B cell (primary cell): Measurements from ENCODE around the gene SLC17A4. TPM values are rescaled to one million over a fixed set of nuclear protein-coding genes. Genes with fewer than 3 reads are reported as not detected.

Source experiments
- ATAC-seq: fragments of 200-7000 bp; cut with Tn5 transposase; one replicate; pipeline ENCODE4 v1.10.0; 2021; ENCODE audit warnings: low read depth, mild to moderate bottlenecking, moderate number of reproducible peaks, moderate library complexity
- CTCF ChIA-PET: fragments of 350-600 bp; sonication (Branson Sonifier 250); formaldehyde crosslinking; loops from one replicate; lab custom pipeline; 2021; ENCODE audit warnings: antibody characterized with exemption, inconsistent platforms; lab: Charles Lee
- POLR2A ChIA-PET: fragments of 350-600 bp; sonication (Branson Sonifier 250); formaldehyde crosslinking; loops from one replicate; lab custom pipeline; 2021; ENCODE audit warnings: antibody characterized with exemption; lab: Charles Lee
- DNase-seq: peaks from one replicate; pipeline ENCODE4 v3.0.0; 2013
- H2AFZ ChIP-seq: 2 replicates; pipeline ENCODE4 v1.6.1; 2012; ENCODE audit warnings: mild to moderate bottlenecking, low read depth, low read length; ENCODE audit not compliant: insufficient read depth, poor library complexity, severe bottlenecking
- H3K27ac ChIP-seq, 2 donors: 1 replicate in 1 of 2; 2 replicates in 1 of 2; pipeline ENCODE4 v1.5.1; 2012 to 2013; ENCODE audit warnings: low read length in 2 of 2, mild to moderate bottlenecking in 2 of 2, moderate library complexity in 1 of 2
- H3K27me3 ChIP-seq, 4 experiments: fragments of 200-600 bp in 1 of 4; sonication (generic) in 1 of 4; replicated peaks in 1 of 4; 1 replicate in 2 of 4; 2 replicates in 2 of 4; pipeline versions ENCODE4 v1.6.1 to v1.7.0; 2013 to 2016; ENCODE audit warnings: low read length in 3 of 4, mild to moderate bottlenecking in 2 of 4, mixed read lengths in 1 of 4, moderate library complexity in 1 of 4; ENCODE audit not compliant: insufficient read depth in 4 of 4, control insufficient read depth in 3 of 4; ENCODE audit errors: control extremely low read depth in 1 of 4
- H3K36me3 ChIP-seq, 2 experiments: replicated peaks in 1 of 2; 1 replicate in 1 of 2; 2 replicates in 1 of 2; pipeline versions ENCODE4 v1.6.1 to v1.7.1; 2013; ENCODE audit warnings: low read length in 1 of 2; ENCODE audit not compliant: insufficient read depth in 2 of 2, control insufficient read depth in 1 of 2; ENCODE audit errors: control extremely low read depth in 1 of 2, extremely low read depth in 1 of 2
- H3K4me1 ChIP-seq, 2 donors: fragments of 200-600 bp in 1 of 2; sonication (generic) in 1 of 2; 1 replicate in 1 of 2; 2 replicates in 1 of 2; pipeline versions ENCODE4 v1.5.1 to v1.6.1; 2013 to 2017; ENCODE audit warnings: low read length in 2 of 2; ENCODE audit not compliant: control insufficient read depth in 2 of 2, insufficient read depth in 2 of 2
- H3K4me2 ChIP-seq: replicated peaks from 2 replicates; pipeline ENCODE3; 2012; ENCODE audit warnings: mild to moderate bottlenecking, low read depth, low read length; ENCODE audit not compliant: poor library complexity, severe bottlenecking
- H3K4me3 ChIP-seq, 5 experiments: fragments of 200-600 bp in 1 of 5; sonication (generic) in 1 of 5; 1 replicate in 3 of 5; 2 replicates in 2 of 5; pipeline versions ENCODE4 v1.5.1 to v1.7.0; 2011 to 2016; ENCODE audit warnings: low read length in 4 of 5, mild to moderate bottlenecking in 4 of 5, low read depth in 2 of 5, control low read depth in 1 of 5, moderate library complexity in 1 of 5; ENCODE audit not compliant: insufficient read depth in 1 of 5; ENCODE audit errors: control extremely low read depth in 1 of 5, extremely low read depth in 1 of 5
- H3K79me2 ChIP-seq: fragments of 200-600 bp; sonication (generic); one replicate; pipeline ENCODE4 v1.6.0; 2016; ENCODE audit warnings: low read length; ENCODE audit not compliant: control insufficient read depth, insufficient read depth
- H3K9ac ChIP-seq: fragments of 200-600 bp; sonication (generic); 2 replicates; pipeline ENCODE4 v1.6.1; 2017; ENCODE audit warnings: mild to moderate bottlenecking, low read length, moderate library complexity
- H3K9me3 ChIP-seq, 3 donors: one replicate each; pipeline versions ENCODE4 v1.6.1 to v1.7.1; 2013; ENCODE audit warnings: low read length in 2 of 3; ENCODE audit not compliant: control insufficient read depth in 2 of 3, insufficient read depth in 1 of 3; ENCODE audit errors: control extremely low read depth in 1 of 3
- H4K20me1 ChIP-seq: 2 replicates; pipeline ENCODE4 v1.6.0; 2012; ENCODE audit warnings: mild to moderate bottlenecking, low read length; ENCODE audit not compliant: insufficient read depth, control insufficient read depth, poor library complexity, severe bottlenecking
- H3K27ac Mint-ChIP-seq: one replicate; pipeline ENCODE4 v1.8.0; 2021; ENCODE audit warnings: mixed read lengths
- H3K27me3 Mint-ChIP-seq: one replicate; pipeline ENCODE4 v1.8.0; 2021; ENCODE audit warnings: mixed read lengths
- H3K4me1 Mint-ChIP-seq: one replicate; pipeline ENCODE4 v1.8.0; 2021; ENCODE audit warnings: mixed read lengths
- H3K4me3 Mint-ChIP-seq: one replicate; pipeline ENCODE4 v1.8.0; 2021; ENCODE audit warnings: mixed read lengths
- H3K9me3 Mint-ChIP-seq: one replicate; pipeline ENCODE4 v1.8.0; 2022; ENCODE audit warnings: mixed read lengths; ENCODE audit not compliant: insufficient read depth
- EZH2 ChIP-seq: IDR thresholded peaks from 2 replicates; pipeline ENCODE4 v1.6.1; 2012; ENCODE audit warnings: borderline replicate concordance, low read depth, mild to moderate bottlenecking, moderate library complexity, low read length; ENCODE audit not compliant: insufficient read depth, poor library complexity, severe bottlenecking
- WGBS: methylation state at CpG from one replicate; pipeline ENCODE4 v1.1.5; 2013; ENCODE audit warnings: missing lambda C conversion rate; ENCODE audit not compliant: insufficient coverage; 5-methylcytosine and 5-hydroxymethylcytosine counted together
- intact Hi-C: fragments of 100-400 bp; cut with micrococcal nuclease; formaldehyde crosslinking; loops from one replicate; pipeline ENCODE4 v1.10.0; 2022
- polyA plus RNA-seq: library from polyadenylated mRNA; depleted of rRNA; stranded (reverse); fragments of >200 nt; gene quantifications from 2 replicates; pipeline ENCODE4 v1.2.3, GENCODE V29; 2012
- total RNA-seq, 2 donors: library from RNA; stranded (reverse); fragments of 120-200 nt in 1 of 2; gene quantifications; 1 replicate in 1 of 2; 2 replicates in 1 of 2; pipeline versions ENCODE4 v1.2.3 to v1.2.4, GENCODE V29; 2013 to 2022
- TF ChIP-seq, protein P1 (sequence below): fragments of 200-600 bp; IDR thresholded peaks from one replicate; pipeline ENCODE4 v1.8.0; 2022; ENCODE audit warnings: antibody characterized with exemption, mild to moderate bottlenecking

SLC17A4 gene
- total and polyA plus RNA-seq, 2 donors (not counting 1 experiment from before 2014, with no cell fraction given), result not detected

DNA sequence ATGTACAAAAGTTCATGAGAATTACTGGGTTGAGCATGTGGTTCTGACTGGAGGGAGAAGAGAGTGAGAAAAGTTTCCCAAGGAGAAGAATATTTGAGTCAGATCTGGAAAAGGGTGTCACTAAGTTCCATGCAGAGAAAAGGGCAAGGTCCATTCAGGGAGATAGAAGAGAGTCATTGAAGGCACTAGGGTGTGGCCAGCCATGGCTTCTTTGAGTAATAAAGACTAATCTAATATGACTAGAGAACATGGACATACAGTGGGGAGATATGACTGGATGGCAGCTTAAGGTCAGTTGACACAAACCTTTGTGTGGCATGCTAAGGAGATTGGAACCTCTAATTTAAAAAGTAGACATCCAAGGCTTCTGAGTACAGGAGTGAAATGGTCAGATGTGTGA, 10.7 kb upstream of the SLC17A4 start:
- Mint-ChIP-seq H3K27ac (no peak overlapping the region), H3K9me3 (no peaks in the 10 kb centered on the region), H3K4me3 (no peak overlapping the region), H3K4me1 (peaks cover under 1% of the 10 kb centered on the region), H3K27me3 (peaks cover 8% of the 10 kb centered on the region)
- no peak for DNase-seq
- TF ChIP-seq, protein P1, sequence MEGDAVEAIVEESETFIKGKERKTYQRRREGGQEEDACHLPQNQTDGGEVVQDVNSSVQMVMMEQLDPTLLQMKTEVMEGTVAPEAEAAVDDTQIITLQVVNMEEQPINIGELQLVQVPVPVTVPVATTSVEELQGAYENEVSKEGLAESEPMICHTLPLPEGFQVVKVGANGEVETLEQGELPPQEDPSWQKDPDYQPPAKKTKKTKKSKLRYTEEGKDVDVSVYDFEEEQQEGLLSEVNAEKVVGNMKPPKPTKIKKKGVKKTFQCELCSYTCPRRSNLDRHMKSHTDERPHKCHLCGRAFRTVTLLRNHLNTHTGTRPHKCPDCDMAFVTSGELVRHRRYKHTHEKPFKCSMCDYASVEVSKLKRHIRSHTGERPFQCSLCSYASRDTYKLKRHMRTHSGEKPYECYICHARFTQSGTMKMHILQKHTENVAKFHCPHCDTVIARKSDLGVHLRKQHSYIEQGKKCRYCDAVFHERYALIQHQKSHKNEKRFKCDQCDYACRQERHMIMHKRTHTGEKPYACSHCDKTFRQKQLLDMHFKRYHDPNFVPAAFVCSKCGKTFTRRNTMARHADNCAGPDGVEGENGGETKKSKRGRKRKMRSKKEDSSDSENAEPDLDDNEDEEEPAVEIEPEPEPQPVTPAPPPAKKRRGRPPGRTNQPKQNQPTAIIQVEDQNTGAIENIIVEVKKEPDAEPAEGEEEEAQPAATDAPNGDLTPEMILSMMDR, result no peak
- no peak for TF ChIP-seq EZH2
- ChIA-PET POLR2A (no interaction called here), CTCF (no interaction called here)
- Histone ChIP-seq H4K20me1 (no peaks in the 10 kb centered on the region), H3K4me3 (no peak overlapping the region), H3K27me3 (peaks cover 0 to under 1% (median 0%) of the 10 kb centered on the region in 4 experiments), H3K4me2 (no peak overlapping the region), H3K4me1 (no peaks in the 10 kb centered on the region), H3K9ac (no peak overlapping the region), H3K36me3 (no peaks in the 10 kb centered on the region), H3K9me3 (peaks cover 0 to 3% (median 2%) of the 10 kb centered on the region in 3 donors), H2AFZ (no peak overlapping the region), H3K27ac (no peak overlapping the region), H3K79me2 (no peaks in the 10 kb centered on the region)
- intact Hi-C loops, result no loop called here
- no peak for ATAC-seq

DNA sequence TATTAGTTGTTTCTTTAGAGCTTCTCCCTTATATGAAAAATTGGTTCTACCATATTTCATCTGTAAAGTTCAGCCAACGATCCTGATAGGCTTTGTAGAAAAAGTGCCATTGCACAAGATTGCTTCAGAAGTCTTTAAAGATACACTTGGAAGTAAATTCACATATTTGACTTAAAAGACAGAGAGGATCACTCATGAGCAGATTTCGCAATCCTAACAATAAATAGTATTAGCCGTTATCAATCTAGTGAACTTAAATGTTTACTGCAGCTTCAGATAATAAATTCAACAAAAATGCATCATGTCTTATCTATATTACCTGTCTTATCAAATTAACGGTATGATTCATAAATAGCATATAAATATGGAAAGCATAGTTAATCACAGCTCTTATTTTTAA, 8.7 kb upstream of the SLC17A4 start:
- intact Hi-C loops, result no loop called here
- ChIA-PET POLR2A (no interaction called here), CTCF (interaction anchor here (0.8 kb wide), 1 partner anchor 29 kb away, joined by 3 read pairs; no protein-coding TSS in a partner anchor)
- Mint-ChIP-seq H3K27me3 (peaks cover 2% of the 10 kb centered on the region), H3K27ac (no peak overlapping the region), H3K4me3 (no peak overlapping the region), H3K4me1 (peaks cover 5% of the 10 kb centered on the region), H3K9me3 (no peaks in the 10 kb centered on the region)
- no peak overlapping the region for H3K9ac ChIP-seq
- H3K4me2 ChIP-seq, result no peak overlapping the region
- no peaks in the 10 kb centered on the region for H3K36me3 ChIP-seq
- no peak overlapping the region for H3K27ac ChIP-seq
- H3K79me2 ChIP-seq, result no peaks in the 10 kb centered on the region
- no peaks in the 10 kb centered on the region for H3K27me3 ChIP-seq
- H3K4me3 ChIP-seq, result no peak overlapping the region
- no CpG with 5 or more reads among the region's 4 CpGs for WGBS
- no peak for DNase-seq
- H2AFZ ChIP-seq, result no peak overlapping the region
- peaks cover 0 to 3% (median 2%) of the 10 kb centered on the region in 3 donors for H3K9me3 ChIP-seq
- TF ChIP-seq EZH2, result no peak
- TF ChIP-seq, protein P1, result no peak
- no peaks in the 10 kb centered on the region for H4K20me1 ChIP-seq
- ATAC-seq, result no peak
- peaks cover 5% of the 10 kb centered on the region in 2 donors for H3K4me1 ChIP-seq
